ENCODE data around the gene BEGAIN.

DNA sequence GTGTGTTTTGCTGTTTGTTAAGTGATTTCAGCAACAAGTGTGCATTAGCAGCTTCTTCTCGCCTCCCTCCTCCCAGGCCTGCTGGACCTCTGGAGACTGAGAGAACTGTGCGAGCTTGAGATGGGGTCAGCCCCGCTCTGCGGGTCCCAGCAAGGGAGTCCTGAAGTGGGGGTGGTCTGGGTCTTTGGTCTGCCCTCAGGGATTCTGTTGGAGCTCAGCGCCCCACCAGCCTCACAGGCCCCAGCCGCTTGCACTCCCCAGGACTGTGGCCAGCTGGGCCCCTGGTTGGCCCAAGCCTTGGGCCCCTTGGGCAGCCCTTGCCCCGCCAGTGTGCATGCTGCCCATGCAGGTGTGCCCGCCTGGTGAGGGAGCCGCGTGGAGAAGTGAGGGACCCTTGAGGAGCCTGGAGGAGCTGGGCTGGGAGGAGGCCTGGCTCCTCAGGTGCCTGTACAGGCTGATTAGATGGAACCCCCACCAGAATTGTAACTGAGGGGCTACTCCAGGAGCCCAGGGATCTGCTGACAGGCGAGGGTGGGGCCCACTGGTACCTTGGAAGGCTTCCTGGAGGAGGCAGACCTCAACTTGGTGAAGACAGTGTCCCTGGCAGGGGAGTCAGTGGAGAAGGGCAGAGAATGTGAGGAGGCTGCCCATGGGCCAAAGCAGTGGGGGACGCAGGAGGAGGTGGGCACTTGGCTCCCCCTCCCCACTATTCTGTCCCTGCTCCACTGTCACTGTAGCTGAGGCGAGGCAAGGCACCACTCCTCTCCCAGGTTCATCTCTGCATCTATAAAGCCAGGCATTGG, 56.7 kb downstream of the BEGAIN start:
- TF ChIP-seq POLR2A (IDR thresholded peaks at IDR 0.05) (no peak), CTCF (IDR thresholded peaks at IDR 0.05) (no peak), EP300 (IDR thresholded peaks at IDR 0.05) (no peak)

Measured in ovary (tissue), 3 donors.